GM18505 (cell line): ENCODE data around the gene CAMTA1.
A peak's percentile ranks its signal among the peaks of the same experiment; 100 is the strongest.
"Not testable (repeated sequence)": the region's sequence is repeated elsewhere in the genome, so short reads cannot be mapped to it uniquely, and the experiment has no call there.

Source experiments
- ATAC-seq: cut with Tn5 transposase; IDR thresholded peaks from one replicate; pipeline ENCODE4 v1.9.1; 2021; ENCODE audit not compliant: unreplicated experiment
- POLR2A ChIP-seq: IDR thresholded peaks from 4 replicates; pipeline ENCODE4 v1.6.1; 2011; ENCODE audit warnings: borderline replicate concordance; ENCODE audit not compliant: insufficient read depth, insufficient read length; ENCODE audit errors: extremely low read depth

Gene CAMTA1

DNA sequence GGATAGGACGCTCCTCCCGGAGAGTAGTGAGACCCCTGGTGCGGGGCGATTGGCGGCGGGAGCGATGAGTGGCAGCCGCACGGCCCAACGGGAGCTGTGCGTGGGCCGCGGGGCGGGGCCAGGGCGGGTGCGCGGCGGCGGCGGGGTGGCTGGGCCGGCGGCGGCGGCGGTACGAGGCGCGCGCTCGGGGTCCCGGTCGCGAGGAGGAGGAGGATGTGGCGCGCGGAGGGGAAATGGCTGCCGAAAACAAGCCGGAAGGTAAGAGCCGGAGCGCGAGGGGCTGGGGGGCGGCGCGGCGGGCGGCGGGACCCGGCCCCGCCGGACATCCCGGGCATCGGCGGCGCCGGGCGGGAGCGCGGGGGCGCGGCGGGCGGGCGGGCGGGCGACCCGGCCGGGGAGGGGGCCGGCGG lies at the start of gene CAMTA1:
CAMTA1 (plus strand) TSS at position 137 of the 410 bp plus-strand sequence; CDS start at position 214, 77 bp downstream.
- no peak for TF ChIP-seq POLR2A
- peak; percentile 69 for ATAC-seq

- TF ChIP-seq POLR2A, result no peak
- ATAC-seq, result no peak
Observed at GRCh38 chr1:6738987-6739676, 46.1 kb upstream of the CAMTA1 start.

- not testable (repeated sequence) for ATAC-seq
Observed at GRCh38 chr1:6742676-6743188, 42.5 kb upstream of the CAMTA1 start.

DNA sequence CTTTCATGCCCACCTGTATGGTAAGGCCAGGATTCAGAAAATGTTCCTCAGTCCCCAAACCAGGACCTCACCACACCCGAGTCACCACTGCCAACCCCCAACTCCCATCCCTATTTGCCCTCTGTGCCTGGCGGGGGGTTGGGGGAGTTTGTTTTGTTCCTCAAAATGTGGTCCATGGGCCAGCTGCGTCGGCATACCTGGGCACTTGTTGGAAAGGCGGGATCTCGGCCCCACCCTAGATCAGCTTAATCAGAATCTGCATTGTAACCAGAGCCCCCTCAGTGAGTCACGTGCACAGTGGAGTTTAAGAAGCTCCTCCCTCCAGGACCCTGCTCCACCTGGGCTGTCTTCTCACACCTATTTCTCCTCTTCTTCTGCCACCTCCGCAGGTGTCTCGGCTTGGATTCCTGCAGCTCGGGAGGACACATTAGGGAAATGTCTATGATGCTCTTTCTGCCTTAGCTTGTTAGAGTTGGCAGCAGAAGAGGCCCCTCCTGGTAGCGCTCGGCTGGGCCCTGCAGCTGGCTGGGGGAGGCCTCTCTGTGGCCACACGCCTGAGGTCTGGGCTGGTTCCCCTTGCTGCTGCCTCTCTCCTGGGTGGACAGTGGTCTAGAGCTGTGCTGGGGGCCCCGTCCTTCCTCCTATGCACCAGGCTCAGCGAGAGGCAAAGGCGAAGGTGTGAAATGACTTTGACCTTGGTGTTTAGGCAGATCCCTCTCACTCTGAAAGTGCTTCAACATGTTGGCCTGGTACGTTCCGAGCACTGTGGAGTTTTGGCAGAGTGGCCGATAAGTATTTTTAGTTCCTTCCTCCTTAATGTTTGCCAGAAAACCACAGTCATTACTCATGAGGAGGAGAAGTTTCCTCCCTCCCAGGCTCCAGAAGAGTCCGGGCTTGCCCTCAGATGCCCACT lies 41.8 kb upstream of the CAMTA1 start:
- TF ChIP-seq POLR2A, result no peak
- ATAC-seq, result no peak

DNA sequence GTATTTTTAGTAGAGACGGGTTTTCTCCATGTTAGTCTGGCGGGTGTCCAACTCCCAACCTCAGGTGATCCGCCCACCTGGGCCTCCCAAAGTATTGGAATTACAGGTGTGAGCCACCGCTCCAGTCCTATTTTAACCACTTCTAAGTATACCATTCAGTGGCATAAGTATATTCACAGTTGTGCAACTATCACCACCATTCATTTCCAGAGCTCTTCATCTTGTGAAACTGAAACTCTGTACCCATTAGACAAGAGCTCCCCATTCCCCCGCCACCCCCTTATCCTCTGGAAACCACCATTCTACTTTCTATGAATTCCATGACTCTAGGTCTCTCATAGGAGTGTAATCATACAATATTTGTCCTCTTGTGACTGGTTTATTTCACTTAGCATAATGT lies 40.2 kb upstream of the CAMTA1 start:
- TF ChIP-seq POLR2A, result no peak
- ATAC-seq, result no peak

- no peak for ATAC-seq
- TF ChIP-seq POLR2A, result no peak
Observed at GRCh38 chr1:6747674-6748073, 37.6 kb upstream of the CAMTA1 start.

DNA sequence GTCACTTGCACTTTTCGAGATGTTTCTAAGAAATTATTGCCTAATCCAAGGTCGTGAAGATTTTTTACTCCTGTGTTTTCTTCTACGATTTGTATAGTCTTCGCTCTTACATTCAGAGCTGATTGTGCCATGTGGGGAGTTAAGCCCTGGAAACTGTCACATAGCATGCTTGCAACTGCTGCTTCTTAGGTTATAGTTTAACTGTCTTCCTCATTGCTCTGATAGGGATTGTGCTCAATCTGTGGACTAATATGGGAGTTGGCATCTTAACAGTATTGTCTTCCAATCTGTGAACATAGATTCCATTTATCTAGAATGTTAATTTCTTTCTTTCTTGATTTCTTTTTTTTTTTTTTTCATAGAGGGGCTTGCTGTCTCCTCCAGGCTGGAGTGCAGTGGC lies 34.8 kb upstream of the CAMTA1 start:
- TF ChIP-seq POLR2A, result no peak
- ATAC-seq, result no peak

DNA sequence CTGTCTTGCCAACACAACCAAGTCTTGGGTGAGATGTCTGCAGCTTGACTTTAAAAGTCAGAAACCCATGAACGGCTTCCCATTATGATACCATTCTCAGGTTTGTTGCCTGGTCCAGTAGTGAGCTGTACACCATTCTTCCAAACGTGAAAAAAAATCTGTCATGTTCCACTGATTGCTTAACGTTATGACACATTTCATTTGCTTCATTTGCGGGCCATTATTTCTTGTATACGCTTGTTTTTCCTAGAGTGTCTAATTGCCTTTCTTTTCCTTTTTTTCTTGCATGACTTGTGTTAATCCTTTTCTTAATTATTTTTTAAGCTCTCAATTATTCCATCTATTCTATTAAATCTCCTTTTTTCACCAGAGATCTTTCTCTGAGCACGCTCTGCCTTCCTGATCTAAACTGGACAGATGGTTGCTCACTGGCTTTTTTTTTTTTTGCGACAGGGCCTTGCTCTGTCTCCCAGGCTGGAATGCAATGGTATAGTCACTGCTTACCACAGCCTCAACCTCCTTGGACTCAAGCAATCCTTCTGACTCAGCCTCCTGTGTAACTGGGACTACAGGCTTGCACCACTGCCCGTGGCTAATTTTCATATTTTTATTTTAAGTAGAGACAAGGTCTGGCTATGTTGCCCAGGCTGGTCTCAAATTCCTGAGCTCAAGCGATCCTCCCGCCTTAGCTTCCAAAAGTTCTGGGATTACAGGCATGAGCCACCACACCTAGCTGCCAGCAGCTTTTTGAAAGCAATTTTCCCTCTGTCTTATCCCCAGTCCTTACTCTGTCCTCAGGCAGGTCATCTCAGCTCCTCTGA lies 31.7 kb upstream of the CAMTA1 start:
- TF ChIP-seq POLR2A, result no peak
- no peak for ATAC-seq

GRCh38 chr1:6756457-6756856 lies 28.8 kb upstream of the CAMTA1 start:
- TF ChIP-seq POLR2A, result no peak
- no peak for ATAC-seq

- TF ChIP-seq POLR2A, result no peak
- ATAC-seq, result no peak
Observed at GRCh38 chr1:6757719-6758435, 27.4 kb upstream of the CAMTA1 start.

GRCh38 chr1:6761196-6761737 lies 24.0 kb upstream of the CAMTA1 start:
- TF ChIP-seq POLR2A, result no peak
- ATAC-seq, result no peak

GRCh38 chr1:6762060-6762459 lies 23.2 kb upstream of the CAMTA1 start:
- TF ChIP-seq POLR2A, result no peak
- no peak for ATAC-seq
